Stimulated activated CD4-positive, alpha-beta T cell treated with anti-CD3 and anti-CD28 coated beads, Interleukin-1b, Interleukin-23, amount 100 ng/mL, for 4 hours (primary cell): ENCODE data around the gene LRRC75B.
A peak's percentile ranks its signal among the peaks of the same experiment; 100 is the strongest.
"Not testable (repeated sequence)": the region's sequence is repeated elsewhere in the genome, so short reads cannot be mapped to it uniquely, and the experiment has no call there.

Source experiments
- DNase-seq, 2 donors: peaks; one replicate each; pipeline ENCODE4 v3.0.0-alpha.2; 2020; ENCODE audit warnings: low read depth in 2 of 2

The LRRC75B gene, protein sequence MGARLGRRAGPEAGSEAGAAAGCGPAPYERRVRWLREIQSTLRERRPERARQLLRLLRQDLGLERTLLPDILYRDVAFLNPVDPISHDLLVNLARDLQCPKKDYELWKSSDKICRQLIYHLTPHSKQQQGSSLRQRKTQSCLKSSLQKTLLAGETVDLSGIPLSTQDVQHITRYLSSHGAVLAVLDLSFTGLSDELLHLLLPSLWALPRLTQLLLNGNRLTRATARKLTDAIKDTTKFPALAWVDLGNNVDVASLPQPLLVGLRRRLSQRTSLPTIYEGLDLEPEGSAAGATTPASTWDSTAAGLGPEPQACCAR

DNA sequence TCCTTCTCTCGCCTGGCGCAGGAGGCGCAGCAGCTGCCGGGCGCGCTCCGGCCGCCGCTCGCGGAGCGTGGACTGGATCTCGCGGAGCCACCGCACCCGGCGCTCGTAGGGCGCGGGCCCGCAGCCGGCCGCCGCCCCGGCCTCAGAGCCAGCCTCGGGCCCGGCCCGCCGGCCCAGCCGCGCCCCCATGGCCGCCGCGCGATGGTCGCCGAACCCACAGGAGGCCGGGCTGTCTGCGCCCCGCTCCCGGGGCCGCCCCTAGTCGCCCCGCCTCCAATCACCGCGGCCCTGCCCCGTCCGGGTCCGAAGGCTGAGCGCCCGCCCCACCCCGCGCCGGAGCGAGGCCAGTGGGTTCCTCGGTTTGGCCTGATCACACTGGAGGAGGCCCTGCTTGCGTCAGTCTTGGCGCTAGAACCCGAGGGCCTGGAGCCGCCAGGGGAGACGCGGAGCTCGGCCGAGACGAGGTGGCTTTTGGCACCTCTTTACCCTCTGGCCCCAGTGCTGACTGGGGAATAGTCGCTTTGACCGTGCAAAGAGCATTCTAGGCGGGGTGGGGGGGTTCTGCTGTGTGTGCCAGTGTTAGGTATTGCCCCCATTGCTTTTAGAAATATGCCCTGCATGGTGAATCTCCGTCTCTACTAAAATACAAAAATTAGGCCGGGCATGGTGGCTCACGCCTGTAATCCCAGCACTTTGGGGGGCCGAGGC, at the start of gene LRRC75B:
LRRC75B (minus strand) TSS at position 223 of the 708 bp plus-strand sequence; CDS start at position 189, 34 bp downstream.
- DNase-seq, result peak in 1 of 2 donors; percentile 17

DNA sequence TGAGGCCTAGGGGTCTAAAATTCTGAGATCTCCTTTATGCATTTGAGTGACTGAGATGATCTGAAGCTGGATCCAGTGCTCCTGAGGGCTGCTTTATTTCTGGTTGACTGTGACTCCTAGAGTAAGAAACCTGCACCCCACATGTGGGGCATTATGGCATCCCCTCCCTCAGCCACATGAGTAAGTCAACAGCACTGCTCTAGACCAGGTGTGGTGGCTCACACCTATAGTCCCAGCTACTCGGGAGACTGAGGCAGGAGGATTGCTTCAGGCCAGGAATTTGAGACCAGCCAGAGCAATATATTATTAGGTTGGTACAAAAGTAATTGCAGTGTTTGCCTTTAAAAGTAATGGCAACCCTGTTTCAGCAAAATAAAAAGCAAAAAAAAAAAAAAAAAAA, 49.4 kb upstream of the LRRC75B start:
- not testable (repeated sequence) for DNase-seq

DNA sequence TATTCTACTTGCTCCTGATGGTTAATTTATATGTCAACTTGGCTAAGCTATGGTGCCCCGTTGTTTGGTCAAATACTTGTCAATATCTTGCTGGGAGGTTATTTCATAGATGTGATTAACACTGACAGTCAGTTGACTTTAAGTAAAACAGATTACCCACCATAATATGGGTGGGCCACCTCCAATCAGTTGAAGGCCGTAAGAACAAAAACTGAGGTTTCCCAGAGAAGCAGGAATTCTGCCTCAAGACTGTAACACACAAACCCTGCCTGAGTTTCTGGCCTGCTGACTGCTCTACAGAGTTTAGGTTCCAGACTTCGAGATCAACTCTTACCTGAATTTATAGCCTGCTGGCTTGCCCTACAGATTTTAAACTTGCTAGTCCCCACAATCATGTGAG, 43.6 kb upstream of the LRRC75B start:
- DNase-seq, result not testable (repeated sequence)

DNA sequence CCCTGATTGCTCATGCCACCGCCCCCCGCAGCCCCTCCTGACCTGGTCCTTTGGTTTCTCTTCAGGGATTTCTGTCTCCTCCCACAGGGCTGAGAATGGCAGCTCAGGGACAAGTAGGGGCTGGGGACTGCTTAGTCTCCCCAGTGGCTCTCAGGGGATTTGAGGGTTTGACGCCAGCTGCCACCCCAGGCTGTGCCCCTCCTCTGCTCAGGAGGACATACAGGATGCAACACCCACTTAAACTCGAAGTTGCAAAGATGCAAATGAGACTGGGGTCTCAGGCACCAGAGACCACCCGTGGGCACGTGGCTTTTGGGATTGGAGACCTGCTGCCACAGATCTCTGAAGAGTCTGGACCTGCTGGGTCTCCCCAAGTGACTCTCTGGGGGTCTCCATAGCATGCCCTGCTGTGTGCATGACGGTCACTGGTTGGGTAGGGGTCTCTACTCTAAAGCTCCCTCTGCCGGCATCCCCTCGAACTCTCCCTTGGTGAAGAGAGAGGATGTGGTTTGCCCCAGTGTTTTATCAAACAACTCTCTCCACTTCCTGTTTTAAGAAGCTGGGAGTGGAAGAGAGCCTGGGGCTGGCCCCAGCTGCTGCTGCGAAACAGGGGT, 42.0 kb upstream of the LRRC75B start:
- not testable (repeated sequence) for DNase-seq

DNA sequence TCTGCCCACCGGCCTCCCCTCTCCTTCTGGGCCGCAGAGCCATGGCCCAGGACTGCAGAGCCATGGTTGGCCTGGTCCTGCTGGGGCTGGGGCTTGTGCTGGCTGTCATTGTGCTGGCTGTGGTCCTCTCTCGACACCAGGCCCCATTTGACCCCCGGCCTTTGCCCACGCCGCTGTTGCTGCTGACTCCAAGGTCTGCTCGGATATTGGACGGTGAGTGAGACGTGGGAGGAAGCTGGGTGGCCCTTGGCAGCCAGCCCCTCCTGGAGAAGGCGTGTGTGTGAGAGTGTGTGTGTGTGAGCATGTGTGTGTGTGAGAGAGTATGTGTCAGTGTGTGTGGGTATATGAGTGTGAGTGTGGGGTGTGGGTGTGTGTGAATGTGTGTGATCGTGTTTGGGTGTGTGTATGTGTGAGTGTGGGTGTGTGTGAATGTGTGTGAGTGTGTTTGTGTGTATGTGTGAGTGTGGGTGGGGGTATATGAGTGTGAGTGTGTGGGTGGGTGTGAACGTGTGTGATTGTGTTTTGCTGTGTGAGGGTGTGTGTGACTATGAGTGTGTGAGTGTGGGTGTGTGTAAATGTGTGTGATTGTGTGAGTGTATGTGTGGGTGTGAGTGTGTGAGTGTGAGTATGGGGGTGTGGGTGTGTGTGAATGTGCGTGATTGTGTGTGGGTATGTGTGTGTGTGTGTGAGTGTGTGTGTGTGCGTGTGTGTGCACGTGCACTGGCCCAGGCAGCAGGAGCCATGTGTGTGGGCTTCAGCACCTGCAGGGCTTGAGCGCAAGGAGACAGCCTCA, 40.6 kb upstream of the LRRC75B start:
- DNase-seq, result not testable (repeated sequence)

DNA sequence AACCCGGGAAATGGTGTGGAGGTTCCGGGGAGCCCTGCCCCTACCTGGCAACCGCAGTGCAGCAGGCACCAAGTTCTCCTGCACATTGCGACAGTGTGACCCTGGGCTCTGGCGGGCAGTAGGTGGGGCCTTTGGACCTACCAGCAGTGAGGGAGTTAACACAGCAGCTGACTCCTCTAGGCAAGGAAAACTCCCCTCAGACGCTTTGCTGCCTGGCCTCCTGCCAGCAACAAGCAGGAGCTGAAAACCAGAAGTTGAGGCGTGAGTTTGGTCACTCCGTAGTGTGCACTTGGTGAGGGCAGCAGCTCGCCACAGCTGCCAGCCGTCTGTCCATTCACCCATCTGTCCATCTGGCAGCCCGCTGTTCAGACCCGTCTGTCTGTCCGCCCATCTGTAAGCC, 39.8 kb upstream of the LRRC75B start:
- not testable (repeated sequence) for DNase-seq

DNA sequence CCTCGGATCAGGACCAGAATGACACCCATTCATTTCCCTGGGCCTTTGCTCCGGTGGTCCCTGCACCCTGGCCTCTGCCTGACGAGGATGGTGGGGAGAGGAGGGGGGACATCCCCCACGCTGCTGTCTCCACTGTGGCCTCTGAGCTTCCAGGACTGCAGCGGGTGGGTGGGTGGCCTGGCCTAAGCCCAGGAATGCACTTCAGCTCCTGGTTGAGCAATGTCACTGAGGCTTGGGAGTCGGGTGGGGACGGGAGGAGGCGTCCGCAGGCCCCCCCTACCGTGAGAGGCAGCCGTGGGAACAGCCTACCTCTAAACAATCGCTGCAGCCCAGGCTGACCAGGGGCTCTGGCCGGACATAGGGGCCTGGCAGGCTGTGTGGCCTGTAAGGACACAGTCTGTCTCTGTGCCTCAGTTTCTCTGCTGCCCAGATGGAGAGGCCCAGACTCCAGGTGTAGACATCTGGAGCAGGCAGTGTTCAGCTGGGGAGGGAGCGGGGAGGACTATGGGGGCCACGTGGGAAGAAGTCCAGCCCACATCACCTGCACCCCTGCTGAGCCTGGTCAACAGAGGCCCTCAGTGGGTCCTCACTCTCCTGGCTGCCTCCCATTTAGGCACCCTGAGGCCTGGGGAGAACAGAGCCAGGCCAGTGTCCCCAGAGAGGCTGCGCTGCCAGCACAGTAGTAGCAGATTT, 38.7 kb upstream of the LRRC75B start:
- not testable (repeated sequence) for DNase-seq

DNA sequence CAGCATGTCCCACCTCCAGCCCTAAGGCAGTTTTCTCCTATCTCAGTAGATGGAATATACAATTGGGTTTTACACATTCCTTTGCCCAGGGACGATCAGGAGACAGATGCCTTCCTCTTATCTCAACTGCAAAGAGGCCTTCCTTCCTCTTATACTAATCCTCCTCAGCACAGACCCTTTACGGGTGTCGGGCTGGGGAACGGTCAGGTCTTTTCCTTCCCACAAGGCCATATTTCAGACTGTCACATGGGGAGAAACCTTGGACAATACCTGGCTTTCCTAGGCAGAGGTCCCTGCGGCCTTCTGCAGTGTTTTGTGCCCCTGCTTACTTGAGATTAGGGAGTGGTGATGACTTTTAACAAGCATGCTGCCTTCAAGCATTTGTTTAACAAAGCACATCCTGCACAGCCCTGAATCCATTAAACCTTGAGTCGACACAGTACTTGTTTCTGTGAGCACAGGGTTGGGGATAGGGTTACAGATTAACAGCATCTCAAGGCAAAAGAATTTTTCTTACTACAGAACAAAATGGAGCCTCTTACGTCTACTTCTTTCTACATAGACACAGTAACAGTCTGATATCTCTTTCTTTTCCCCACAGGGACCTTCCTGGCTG, 38.0 kb upstream of the LRRC75B start:
- not testable (repeated sequence) for DNase-seq

DNA sequence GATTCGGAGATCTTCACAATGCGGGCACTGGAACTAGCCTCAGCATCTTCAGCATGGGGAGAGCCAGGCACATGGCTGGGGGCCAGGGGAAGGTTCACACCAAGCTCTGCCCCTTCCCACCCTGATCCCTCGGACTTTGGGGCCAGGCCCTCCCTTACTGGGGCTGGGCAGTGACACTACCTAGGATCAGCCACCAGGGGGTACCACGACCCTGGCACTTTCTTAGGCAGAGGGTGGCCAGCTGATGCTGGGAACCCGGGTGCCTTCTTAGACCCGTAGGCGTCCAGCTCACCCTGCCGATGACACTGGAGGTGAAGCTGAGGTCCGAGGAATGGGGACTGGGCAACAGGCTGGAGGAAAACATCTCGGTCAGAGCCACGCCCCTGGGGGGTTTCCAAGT, 36.2 kb upstream of the LRRC75B start:
- not testable (repeated sequence) for DNase-seq

DNA sequence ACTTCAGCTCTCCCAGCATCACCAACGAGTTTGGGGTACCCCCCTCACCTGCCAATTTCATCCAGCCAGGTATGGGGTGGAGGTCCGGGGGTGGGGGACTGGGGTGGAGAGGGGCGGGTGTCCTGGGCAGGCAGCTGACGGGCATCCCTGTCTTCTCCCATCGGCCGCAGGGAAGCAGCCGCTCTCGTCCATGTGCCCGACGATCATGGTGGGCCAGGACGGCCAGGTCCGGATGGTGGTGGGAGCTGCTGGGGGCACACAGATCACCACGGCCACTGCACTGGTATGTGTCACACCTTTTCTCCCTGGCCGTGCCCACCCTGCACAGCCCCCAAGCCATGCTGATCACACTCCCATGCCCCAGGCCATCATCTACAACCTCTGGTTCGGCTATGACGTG, 35.0 kb upstream of the LRRC75B start:
- not testable (repeated sequence) for DNase-seq

DNA sequence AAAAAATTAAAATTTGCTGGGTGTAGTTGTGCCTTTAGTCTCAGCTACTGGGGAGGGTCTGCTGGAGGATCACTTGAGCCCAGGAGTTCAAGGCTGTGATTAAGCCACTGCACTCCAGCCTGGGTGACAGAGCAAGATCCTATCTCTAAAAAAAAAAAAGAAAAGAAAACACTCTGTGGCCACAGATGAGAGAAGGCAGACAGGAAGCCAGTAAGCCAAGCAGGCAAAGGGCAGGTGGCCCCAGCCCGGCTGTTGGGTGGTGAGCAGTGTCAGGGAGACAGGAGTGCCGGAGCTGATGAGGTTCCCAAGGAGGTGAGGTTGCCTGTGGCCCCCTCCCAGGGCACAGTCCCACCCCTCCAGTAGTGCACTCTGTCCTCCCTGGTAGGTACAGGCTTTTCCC, 29.7 kb upstream of the LRRC75B start:
- DNase-seq, result not testable (repeated sequence)

DNA sequence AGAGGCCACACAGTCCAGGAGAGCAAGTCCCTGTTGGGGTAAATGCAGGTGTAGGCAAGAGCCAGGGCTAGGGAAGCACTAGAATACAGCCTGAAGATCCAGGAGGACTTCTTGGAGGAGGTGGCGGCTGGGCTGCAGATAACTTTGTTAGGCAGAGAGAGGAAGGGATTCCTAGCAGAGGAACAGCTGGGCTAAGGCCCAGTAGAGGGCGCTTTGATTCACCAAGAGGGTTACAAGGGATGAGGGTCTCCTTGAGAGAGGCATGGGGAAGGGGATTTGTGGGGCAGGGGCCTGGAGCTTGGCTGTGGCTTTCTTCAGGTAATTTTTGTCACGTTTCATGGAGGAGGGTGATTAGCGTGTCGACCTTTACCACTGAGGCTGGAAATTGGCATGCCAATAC, 28.4 kb upstream of the LRRC75B start:
- DNase-seq, result not testable (repeated sequence)

DNA sequence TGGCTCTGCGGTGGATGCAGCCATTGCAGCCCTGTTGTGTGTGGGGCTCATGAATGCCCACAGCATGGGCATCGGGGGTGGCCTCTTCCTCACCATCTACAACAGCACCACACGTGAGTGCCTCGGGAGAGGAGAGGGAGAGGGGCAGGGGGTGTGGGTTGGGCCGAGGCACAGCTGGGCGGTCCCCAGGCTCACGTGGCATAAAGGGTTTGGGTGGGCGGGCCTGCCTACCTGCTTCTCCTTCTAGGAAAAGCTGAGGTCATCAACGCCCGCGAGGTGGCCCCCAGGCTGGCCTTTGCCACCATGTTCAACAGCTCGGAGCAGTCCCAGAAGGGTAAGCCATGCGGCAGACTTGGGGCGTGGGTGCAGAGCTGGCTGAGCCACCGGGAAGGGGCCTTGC, 21.9 kb upstream of the LRRC75B start:
- DNase-seq, result not testable (repeated sequence)

DNA sequence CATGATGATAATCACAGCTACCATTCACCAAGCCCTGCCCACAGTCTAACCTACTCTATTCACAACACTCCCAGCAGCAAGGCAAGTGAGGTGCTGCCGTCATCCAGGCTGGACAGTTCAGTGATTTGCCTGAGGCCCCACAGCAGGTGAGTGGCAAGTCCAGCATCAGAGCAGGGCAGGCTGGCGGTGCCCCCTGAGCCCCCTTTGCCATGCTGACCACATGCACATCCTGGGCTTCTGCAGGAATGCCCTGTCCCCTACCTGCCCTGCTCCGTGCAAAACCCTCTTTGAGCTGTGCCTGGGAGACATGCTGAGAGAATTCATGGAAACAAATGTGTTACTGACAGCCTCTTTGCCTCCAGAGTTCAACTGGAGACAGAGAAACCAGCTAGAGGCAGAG, 17.0 kb upstream of the LRRC75B start:
- not testable (repeated sequence) for DNase-seq

DNA sequence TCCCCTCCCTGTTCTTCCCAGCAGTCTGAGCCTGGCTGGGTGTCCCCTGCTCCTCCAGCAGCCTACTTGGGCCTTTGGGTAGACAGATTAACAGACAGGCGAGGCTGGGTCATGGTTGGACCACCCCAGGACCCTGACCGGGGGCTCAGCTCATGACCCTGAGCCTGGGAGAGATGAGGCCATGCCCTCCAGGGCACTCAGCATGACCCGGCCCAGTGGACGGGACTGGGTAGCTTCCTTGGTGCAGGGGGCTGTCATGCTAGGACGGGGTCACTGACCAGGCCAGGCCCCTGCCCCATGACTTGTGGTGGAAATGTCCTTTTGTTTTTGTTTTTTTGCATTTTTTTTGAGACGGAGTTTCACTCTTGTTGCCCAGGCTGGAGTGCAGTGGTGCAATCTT, 15.5 kb upstream of the LRRC75B start:
- not testable (repeated sequence) for DNase-seq

DNA sequence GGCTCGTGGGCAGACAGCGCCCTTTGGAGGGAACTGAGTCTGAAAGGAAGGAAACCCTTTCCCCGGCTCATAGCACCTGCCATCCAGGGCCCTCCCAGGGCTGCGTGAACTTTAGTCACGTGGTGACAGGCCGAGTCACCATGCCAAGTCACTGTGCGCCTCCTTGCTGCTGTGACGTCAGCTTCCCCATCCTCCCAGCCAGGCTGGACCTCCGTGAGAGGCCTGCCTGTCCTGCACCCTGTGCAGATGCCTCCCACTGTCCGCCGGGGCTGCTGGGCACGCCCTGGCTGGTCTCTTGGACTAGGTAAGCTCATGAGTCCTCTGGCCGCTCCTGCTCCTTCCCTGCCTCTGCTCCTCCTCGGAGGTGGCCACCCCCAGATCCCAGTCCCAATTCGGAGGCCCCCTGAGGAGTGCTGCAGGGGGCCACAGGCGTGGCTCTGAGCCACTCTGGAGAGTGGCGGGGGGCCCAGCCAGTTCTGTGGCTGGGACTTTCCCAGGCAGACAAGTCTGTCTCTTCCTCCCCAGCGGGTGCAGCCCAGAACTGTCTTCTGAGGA, 14.6 kb upstream of the LRRC75B start:
- peak; percentile 28 to 48 for DNase-seq

DNA sequence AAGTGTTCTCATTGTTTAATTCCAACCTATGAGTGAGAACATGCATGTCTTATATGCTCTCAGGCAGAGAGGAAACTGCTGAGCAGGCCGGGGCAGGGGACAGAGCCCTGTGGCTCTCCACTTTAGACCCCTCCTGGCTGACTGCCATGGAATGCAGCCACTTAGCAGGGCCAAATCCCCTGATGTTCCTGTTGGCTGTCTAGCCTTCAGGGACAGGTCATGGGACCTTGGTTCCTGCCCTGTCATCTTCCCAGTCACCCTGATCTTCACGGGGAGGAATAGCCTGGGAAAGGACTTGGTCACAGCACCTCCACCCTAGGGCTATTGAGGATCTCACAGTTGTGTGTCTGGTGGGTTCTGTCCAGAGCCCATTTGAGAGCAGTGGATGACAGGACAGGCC, 13.5 kb upstream of the LRRC75B start:
- not testable (repeated sequence) for DNase-seq

DNA sequence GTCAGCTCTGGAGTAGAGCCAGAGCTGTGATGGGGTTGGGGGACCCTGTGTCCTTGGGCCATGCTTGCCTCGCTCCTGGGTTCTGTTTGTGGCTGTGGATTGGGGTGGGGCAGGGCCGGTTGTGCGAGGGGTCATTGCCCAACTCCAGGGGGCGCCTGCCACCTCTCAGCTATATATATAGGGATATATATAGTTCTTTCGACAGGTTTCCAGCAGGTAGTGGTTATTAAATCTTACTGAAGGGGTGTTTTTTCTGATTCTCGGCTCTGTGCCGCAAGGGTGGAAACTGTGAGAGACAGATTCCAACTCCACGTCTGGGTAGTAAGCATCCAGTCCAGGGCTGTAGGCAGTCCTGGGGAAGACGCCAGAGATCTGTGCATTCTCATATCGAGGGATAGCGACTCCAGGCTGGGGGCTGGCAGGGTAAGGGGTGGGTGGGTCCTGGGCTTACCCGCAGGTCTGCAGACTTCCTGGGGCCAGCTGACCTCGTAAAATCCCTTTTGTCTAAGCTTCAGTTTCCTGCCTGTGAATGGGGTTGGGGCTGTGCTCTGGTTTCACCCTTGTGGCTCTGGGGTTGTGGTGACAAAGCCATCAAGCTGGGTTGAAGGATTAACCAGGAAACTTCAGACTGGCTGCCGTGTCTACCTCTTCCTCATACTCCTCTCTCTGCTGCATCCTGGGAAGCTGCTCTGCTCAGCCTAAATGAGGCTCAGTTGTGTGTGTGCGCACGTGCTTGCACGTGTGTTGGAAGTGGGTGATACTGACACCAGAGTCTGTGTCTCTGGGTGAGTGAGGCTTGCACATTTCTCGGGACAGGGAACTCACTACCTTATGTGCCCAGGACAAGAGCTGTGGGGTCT, 11.1 kb upstream of the LRRC75B start:
- DNase-seq, result peak in 1 of 2 donors; percentile 9
